Vagina (tissue), 2 donors: Measurements from ENCODE around the gene FHL2.

Source experiments
- CTCF ChIP-seq, 3 experiments: fragments of 450-650 bp in 2 of 3; fragments of 200-600 bp in 1 of 3; sonication (generic) in 1 of 3; IDR thresholded peaks; one replicate each; pipeline ENCODE4 v1.5.1; 2017 to 2019; ENCODE audit warnings: antibody characterized with exemption in 3 of 3, mild to moderate bottlenecking in 2 of 3, moderate library complexity in 2 of 3
- POLR2A ChIP-seq, 2 donors: fragments of 450-650 bp; IDR thresholded peaks; one replicate each; pipeline ENCODE4 v1.6.1; 2017; ENCODE audit warnings: antibody characterized with exemption in 2 of 2, mild to moderate bottlenecking in 2 of 2, moderate library complexity in 2 of 2
- POLR2AphosphoS5 ChIP-seq, 2 donors: sonication (generic); formaldehyde crosslinking; IDR thresholded peaks; one replicate each; pipeline ENCODE4 v1.9.0; 2017; ENCODE audit warnings: antibody characterized with exemption in 2 of 2, mild to moderate bottlenecking in 2 of 2, low read depth in 1 of 2; ENCODE audit not compliant: insufficient read depth in 1 of 2

- TF ChIP-seq CTCF (IDR thresholded peaks at IDR 0.05): no peak
- TF ChIP-seq POLR2A (IDR thresholded peaks at IDR 0.05): no peak
- TF ChIP-seq POLR2AphosphoS5 (IDR thresholded peaks at IDR 0.05; ENCODE audit: insufficient read depth in 1 of 2, low read depth in 1 of 2): no peak
Measured at GRCh38 chr2:105400138-105400540, 1.3 kb upstream of the FHL2 start.
